ENCODE data around the gene MSANTD3.

GRCh38 chr9:100474924-100475276 lies 48.0 kb downstream of the MSANTD3 start:
- TF ChIP-seq CTCF (conservative IDR thresholded peaks at IDR 0.05; ENCODE audit: low read depth, low read length) (no peak), EZH2 (IDR thresholded peaks at IDR 0.05; ENCODE audit: borderline replicate concordance, low read depth, low read length, poor library complexity, severe bottlenecking) (no peak)

Data from A673 (cell line).